HepG2 (cell line): Measurements from ENCODE around the gene RALY. TPM values are rescaled to one million over a fixed set of nuclear protein-coding genes. Genes with fewer than 3 reads are reported as not detected.

Source experiments
- ATAC-seq: fragments of 200-7000 bp; cut with Tn5 transposase; 3 replicates; pipeline ENCODE4 v1.9.1; 2020; ENCODE audit warnings: mild to moderate bottlenecking, moderate library complexity
- BruUV-seq: library from RNA; stranded (reverse); fragments of 400-500 nt; replicated peaks from 2 replicates; lab custom pipeline; 2021; lab: Mats Ljungman, UMichigan
- CTCF ChIA-PET: fragments of 300-600 bp; formaldehyde crosslinking; extraction: SDS; loops from one replicate; lab custom pipeline; 2021; ENCODE audit warnings: low total read pairs, inconsistent platforms, low intra/inter-chr PET ratio; lab: Yijun Ruan, JAX
- POLR2A ChIA-PET: fragments of 350-600 bp; sonication (Branson Sonifier 250); formaldehyde crosslinking; loops from one replicate; lab custom pipeline; 2020; ENCODE audit warnings: antibody characterized with exemption, inconsistent platforms; lab: Yijun Ruan, JAX
- DNase-seq: peaks from one replicate; pipeline ENCODE4 v3.0.0-alpha.2; 2015; ENCODE audit warnings: low spot score
- FAIRE-seq: peaks from 3 replicates; lab custom pipeline; 2011; peaks lifted over from hg19 to GRCh38; lab: Jason Lieb, UNC
- H2AFZ ChIP-seq: one replicate; pipeline ENCODE4 v1.6.1; 2011; ENCODE audit warnings: low read length, inconsistent platforms
- H3K27ac ChIP-seq: fragments of 300-600 bp; 3 replicates; pipeline ENCODE4 v1.8.0; 2011; ENCODE audit warnings: mixed run types, mild to moderate bottlenecking, mixed read lengths, low read length, inconsistent platforms; ENCODE audit not compliant: insufficient read depth; ENCODE audit errors: extremely low read length
- H3K27me3 ChIP-seq, 2 experiments: fragments of 200-600 bp in 1 of 2; 2 replicates in 1 of 2; 3 replicates in 1 of 2; pipeline versions ENCODE4 v1.6.0 to v1.8.0; 2011; ENCODE audit warnings: low read length in 2 of 2, mild to moderate bottlenecking in 2 of 2, moderate library complexity in 2 of 2, inconsistent platforms in 1 of 2; ENCODE audit not compliant: insufficient read depth in 2 of 2, control insufficient read depth in 1 of 2
- H3K36me3 ChIP-seq, 2 experiments: fragments of 200-600 bp in 1 of 2; replicated peaks in 1 of 2; 2 replicates in 1 of 2; 3 replicates in 1 of 2; pipeline versions ENCODE4 v1.5.1 to v1.8.0; 2011; ENCODE audit warnings: low read length in 2 of 2, inconsistent platforms in 1 of 2; ENCODE audit not compliant: insufficient read depth in 2 of 2, control insufficient read depth in 1 of 2
- H3K4me1 ChIP-seq: 2 replicates; pipeline ENCODE4 v1.5.1; 2012; ENCODE audit warnings: low read length, inconsistent platforms; ENCODE audit not compliant: insufficient read depth
- H3K4me2 ChIP-seq: 2 replicates; pipeline ENCODE4 v1.6.0; 2011; ENCODE audit warnings: low read depth, low read length, inconsistent platforms
- H3K4me3 ChIP-seq, 3 experiments: fragments of 200-600 bp in 1 of 3; sonication (generic), shearing (Covaris generic) in 1 of 3; replicated peaks in 1 of 3; 2 replicates each; pipeline ENCODE4 v1.5.1; 2011 to 2016; ENCODE audit warnings: low read length in 3 of 3, inconsistent platforms in 2 of 3, low read depth in 2 of 3, mild to moderate bottlenecking in 2 of 3, control low read depth in 1 of 3, mixed read lengths in 1 of 3; ENCODE audit not compliant: insufficient read depth in 1 of 3
- H3K79me2 ChIP-seq: one replicate; pipeline ENCODE4 v1.6.1; 2011; ENCODE audit warnings: low read length, inconsistent platforms; ENCODE audit not compliant: insufficient read depth
- H3K9ac ChIP-seq: 2 replicates; pipeline ENCODE4 v1.6.0; 2011; ENCODE audit warnings: mild to moderate bottlenecking, low read depth, low read length, inconsistent platforms; ENCODE audit not compliant: insufficient read depth
- H3K9me3 ChIP-seq: 2 replicates; pipeline ENCODE4 v1.5.1; 2012; ENCODE audit warnings: mild to moderate bottlenecking, low read length
- H4K20me1 ChIP-seq: 2 replicates; pipeline ENCODE4 v1.6.0; 2011; ENCODE audit warnings: inconsistent platforms, mild to moderate bottlenecking, low read length, moderate library complexity; ENCODE audit not compliant: insufficient read depth
- CHCHD3 ChIP-seq: sonication (generic); formaldehyde crosslinking; IDR thresholded peaks from 2 replicates; pipeline ENCODE4 v1.8.0; 2022; ENCODE audit warnings: mild to moderate bottlenecking, missing genetic modification reagents, moderate library complexity
- ESRRA ChIP-seq: sonication (generic); formaldehyde crosslinking; IDR thresholded peaks from 2 replicates; pipeline ENCODE4 v1.5.1; 2020; ENCODE audit warnings: mild to moderate bottlenecking, low read depth, missing genetic modification reagents
- MLLT10 ChIP-seq: sonication (generic); formaldehyde crosslinking; IDR thresholded peaks from 2 replicates; pipeline ENCODE4 v1.4.0; 2020; ENCODE audit warnings: missing genetic modification reagents
- PAF1 ChIP-seq: IDR thresholded peaks from 2 replicates; pipeline ENCODE4 v1.6.1; 2016; ENCODE audit warnings: missing genetic modification reagents, missing compliant biosample characterization
- PCBP2 ChIP-seq: fragments of 200-400 bp; formaldehyde crosslinking; optimal IDR thresholded peaks from 2 replicates; pipeline ENCODE3; 2018; ENCODE audit warnings: low read length, low read depth; ENCODE audit not compliant: poor library complexity, severe bottlenecking
- RBM22 ChIP-seq: fragments of 200-400 bp; formaldehyde crosslinking; optimal IDR thresholded peaks from 2 replicates; pipeline ENCODE3; 2017; ENCODE audit warnings: mild to moderate bottlenecking, low read length, moderate library complexity
- TBP ChIP-seq: sonication (generic); formaldehyde crosslinking; IDR thresholded peaks from 2 replicates; pipeline ENCODE4 v1.5.0; 2020; ENCODE audit warnings: missing genetic modification reagents
- U2AF2 ChIP-seq: fragments of 200-400 bp; formaldehyde crosslinking; IDR thresholded peaks from 2 replicates; pipeline ENCODE4 v1.6.1; 2017; ENCODE audit warnings: low read depth, mild to moderate bottlenecking, low read length
- ZNF761 ChIP-seq: sonication (generic); formaldehyde crosslinking; conservative IDR thresholded peaks from 2 replicates; pipeline ENCODE4 v1.4.0; 2020; ENCODE audit warnings: mild to moderate bottlenecking, missing genetic modification reagents
- ZNF850 ChIP-seq: sonication (generic); formaldehyde crosslinking; conservative IDR thresholded peaks from 2 replicates; pipeline ENCODE4 v1.9.0; 2021; ENCODE audit warnings: mild to moderate bottlenecking, missing genetic modification reagents
- WGBS: methylation state at CpG from one replicate; pipeline ENCODE4 v1.1.6; 2017; ENCODE audit warnings: low lambda C conversion rate; 5-methylcytosine and 5-hydroxymethylcytosine counted together
- in situ Hi-C: cut with HindIII; loops from 2 replicates; pipeline ENCODE4 v1.10.0; 2017; ENCODE audit warnings: low pct_unique_long_range_greater_than_20kb; ENCODE audit not compliant: extremely low pct_ligation_motif_present
- intact Hi-C: fragments of 100-400 bp; cut with micrococcal nuclease; formaldehyde crosslinking; loops from one replicate; pipeline ENCODE4 v1.10.0; 2022; ENCODE audit not compliant: unreplicated experiment
- polyA plus RNA-seq, 8 experiments: library from polyadenylated mRNA; depleted of rRNA in 3 of 8; stranded (reverse) in 7 of 8; unstranded in 1 of 8; fragments of >200 nt; fragmentation: Illumina TruSeq in 4 of 8; extraction: Trizol in 4 of 8; gene quantifications; 2 replicates each; pipeline versions ENCODE4 v1.2.1 to v1.2.3, GENCODE V29; 2011 to 2016; ENCODE audit warnings: low read depth in 4 of 8, missing spikeins in 1 of 8, mixed read lengths in 1 of 8; ENCODE audit not compliant: insufficient read depth in 1 of 8
- total RNA-seq, 5 experiments: library from RNA; depleted of rRNA; stranded (reverse); fragments of >200 nt; fragmentation: Illumina TruSeq; extraction: Trizol; gene quantifications; 2 replicates each; pipeline ENCODE4 v1.2.3, GENCODE V29; 2016; ENCODE audit warnings: low read depth in 1 of 5
- TF ChIP-seq, protein P1 (sequence below): sonication (generic); formaldehyde crosslinking; IDR thresholded peaks from 2 replicates; pipeline ENCODE4 v1.4.0; 2020; ENCODE audit warnings: missing genetic modification reagents
- TF ChIP-seq, protein P2 (sequence below): sonication (generic); formaldehyde crosslinking; IDR thresholded peaks from 2 replicates; pipeline ENCODE4 v1.4.0; 2020; ENCODE audit warnings: missing genetic modification reagents
- TF ChIP-seq, protein P3 (sequence below): sonication (generic); formaldehyde crosslinking; conservative IDR thresholded peaks from 2 replicates; pipeline ENCODE4 v1.8.0; 2022; ENCODE audit warnings: mild to moderate bottlenecking, moderate library complexity, missing genetic modification reagents

Gene RALY
- total and polyA plus RNA-seq, 2 of the 13 experiments (the other 11 are each of a cell fraction or from before 2014, with no cell fraction given): 178 to 186 TPM

- no peak for TF ChIP-seq CHCHD3
- TF ChIP-seq U2AF2: no peak
- TF ChIP-seq, protein P1, sequence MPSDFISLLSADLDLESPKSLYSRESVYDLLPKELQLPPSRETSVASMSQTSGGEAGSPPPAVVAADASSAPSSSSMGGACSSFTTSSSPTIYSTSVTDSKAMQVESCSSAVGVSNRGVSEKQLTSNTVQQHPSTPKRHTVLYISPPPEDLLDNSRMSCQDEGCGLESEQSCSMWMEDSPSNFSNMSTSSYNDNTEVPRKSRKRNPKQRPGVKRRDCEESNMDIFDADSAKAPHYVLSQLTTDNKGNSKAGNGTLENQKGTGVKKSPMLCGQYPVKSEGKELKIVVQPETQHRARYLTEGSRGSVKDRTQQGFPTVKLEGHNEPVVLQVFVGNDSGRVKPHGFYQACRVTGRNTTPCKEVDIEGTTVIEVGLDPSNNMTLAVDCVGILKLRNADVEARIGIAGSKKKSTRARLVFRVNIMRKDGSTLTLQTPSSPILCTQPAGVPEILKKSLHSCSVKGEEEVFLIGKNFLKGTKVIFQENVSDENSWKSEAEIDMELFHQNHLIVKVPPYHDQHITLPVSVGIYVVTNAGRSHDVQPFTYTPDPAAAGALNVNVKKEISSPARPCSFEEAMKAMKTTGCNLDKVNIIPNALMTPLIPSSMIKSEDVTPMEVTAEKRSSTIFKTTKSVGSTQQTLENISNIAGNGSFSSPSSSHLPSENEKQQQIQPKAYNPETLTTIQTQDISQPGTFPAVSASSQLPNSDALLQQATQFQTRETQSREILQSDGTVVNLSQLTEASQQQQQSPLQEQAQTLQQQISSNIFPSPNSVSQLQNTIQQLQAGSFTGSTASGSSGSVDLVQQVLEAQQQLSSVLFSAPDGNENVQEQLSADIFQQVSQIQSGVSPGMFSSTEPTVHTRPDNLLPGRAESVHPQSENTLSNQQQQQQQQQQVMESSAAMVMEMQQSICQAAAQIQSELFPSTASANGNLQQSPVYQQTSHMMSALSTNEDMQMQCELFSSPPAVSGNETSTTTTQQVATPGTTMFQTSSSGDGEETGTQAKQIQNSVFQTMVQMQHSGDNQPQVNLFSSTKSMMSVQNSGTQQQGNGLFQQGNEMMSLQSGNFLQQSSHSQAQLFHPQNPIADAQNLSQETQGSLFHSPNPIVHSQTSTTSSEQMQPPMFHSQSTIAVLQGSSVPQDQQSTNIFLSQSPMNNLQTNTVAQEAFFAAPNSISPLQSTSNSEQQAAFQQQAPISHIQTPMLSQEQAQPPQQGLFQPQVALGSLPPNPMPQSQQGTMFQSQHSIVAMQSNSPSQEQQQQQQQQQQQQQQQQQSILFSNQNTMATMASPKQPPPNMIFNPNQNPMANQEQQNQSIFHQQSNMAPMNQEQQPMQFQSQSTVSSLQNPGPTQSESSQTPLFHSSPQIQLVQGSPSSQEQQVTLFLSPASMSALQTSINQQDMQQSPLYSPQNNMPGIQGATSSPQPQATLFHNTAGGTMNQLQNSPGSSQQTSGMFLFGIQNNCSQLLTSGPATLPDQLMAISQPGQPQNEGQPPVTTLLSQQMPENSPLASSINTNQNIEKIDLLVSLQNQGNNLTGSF (CRISPR knock-in tag): no peak
- TF ChIP-seq, protein P2, sequence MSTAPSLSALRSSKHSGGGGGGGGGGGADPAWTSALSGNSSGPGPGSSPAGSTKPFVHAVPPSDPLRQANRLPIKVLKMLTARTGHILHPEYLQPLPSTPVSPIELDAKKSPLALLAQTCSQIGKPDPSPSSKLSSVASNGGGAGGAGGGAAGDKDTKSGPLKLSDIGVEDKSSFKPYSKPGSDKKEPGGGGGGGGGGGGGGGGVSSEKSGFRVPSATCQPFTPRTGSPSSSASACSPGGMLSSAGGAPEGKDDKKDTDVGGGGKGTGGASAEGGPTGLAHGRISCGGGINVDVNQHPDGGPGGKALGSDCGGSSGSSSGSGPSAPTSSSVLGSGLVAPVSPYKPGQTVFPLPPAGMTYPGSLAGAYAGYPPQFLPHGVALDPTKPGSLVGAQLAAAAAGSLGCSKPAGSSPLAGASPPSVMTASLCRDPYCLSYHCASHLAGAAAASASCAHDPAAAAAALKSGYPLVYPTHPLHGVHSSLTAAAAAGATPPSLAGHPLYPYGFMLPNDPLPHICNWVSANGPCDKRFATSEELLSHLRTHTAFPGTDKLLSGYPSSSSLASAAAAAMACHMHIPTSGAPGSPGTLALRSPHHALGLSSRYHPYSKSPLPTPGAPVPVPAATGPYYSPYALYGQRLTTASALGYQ: no peak
Measured at GRCh38 chr20:34096699-34097444, 103.2 kb downstream of the RALY start (continued).

DNA sequence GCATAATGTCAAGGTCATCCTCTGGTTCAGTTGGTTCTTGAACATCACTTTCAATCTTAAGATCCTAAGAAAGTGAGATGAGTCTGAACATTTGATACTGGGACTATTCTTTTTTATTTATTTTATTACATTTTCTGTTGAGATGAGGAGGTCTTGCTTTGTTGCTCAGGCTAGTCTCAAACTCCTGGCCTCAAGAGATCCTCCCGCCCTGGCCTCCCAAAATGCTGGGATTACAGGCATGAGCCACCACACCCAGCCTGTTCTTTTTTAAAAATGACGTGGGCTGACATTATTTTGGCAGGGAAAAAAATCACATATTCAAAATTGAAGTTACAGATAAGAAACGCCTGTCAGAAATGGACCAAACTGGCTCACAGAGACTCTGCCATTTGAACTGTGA is 104.9 kb downstream of the RALY start:
- no peaks in the 10 kb centered on the region for H3K9me3 ChIP-seq
- no peak for ATAC-seq
- no peak for DNase-seq
- H3K36me3 ChIP-seq: peaks cover 56 to 96% of the 10 kb centered on the region in 2 experiments
- CTCF ChIA-PET: no interaction called here
- no peak overlapping the region for H2AFZ ChIP-seq
- BruUV-seq: no TSS peak
- no peaks in the 10 kb centered on the region for H3K27me3 ChIP-seq
- FAIRE-seq: no peak
- no peak overlapping the region for H3K4me2 ChIP-seq
- in situ Hi-C loops: no loop called here
- no peak overlapping the region for H3K27ac ChIP-seq
- H3K79me2 ChIP-seq: peaks cover 26% of the 10 kb centered on the region
- POLR2A ChIA-PET: no interaction called here
- H4K20me1 ChIP-seq: peaks cover 48% of the 10 kb centered on the region
- 98% methylated on average over 3 of the region's 3 CpGs for WGBS
- H3K9ac ChIP-seq: no peak overlapping the region
- H3K4me1 ChIP-seq: no peaks in the 10 kb centered on the region
- intact Hi-C loops: no loop called here
- H3K4me3 ChIP-seq: no peak overlapping the region
- TF ChIP-seq TBP (CRISPR knock-in tag): no peak
- no peak for TF ChIP-seq ZNF761 (CRISPR knock-in tag)
- peak; percentile 76; the same call in 1 of the 2 replicates for TF ChIP-seq PAF1 (CRISPR knock-in tag)
- TF ChIP-seq, protein P3, sequence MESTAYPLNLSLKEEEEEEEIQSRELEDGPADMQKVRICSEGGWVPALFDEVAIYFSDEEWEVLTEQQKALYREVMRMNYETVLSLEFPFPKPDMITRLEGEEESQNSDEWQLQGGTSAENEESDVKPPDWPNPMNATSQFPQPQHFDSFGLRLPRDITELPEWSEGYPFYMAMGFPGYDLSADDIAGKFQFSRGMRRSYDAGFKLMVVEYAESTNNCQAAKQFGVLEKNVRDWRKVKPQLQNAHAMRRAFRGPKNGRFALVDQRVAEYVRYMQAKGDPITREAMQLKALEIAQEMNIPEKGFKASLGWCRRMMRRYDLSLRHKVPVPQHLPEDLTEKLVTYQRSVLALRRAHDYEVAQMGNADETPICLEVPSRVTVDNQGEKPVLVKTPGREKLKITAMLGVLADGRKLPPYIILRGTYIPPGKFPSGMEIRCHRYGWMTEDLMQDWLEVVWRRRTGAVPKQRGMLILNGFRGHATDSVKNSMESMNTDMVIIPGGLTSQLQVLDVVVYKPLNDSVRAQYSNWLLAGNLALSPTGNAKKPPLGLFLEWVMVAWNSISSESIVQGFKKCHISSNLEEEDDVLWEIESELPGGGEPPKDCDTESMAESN (CRISPR knock-in tag): no peak
- no peak for TF ChIP-seq PCBP2
- no peak for TF ChIP-seq ZNF850 (CRISPR knock-in tag)
- TF ChIP-seq RBM22: peak; percentile 72
- TF ChIP-seq MLLT10 (CRISPR knock-in tag): no peak
- no peak for TF ChIP-seq ESRRA (CRISPR knock-in tag)
